Neural progenitor cell (in vitro differentiated cells): ENCODE results near the gene NCOA1.

Experiments used
- EZH2 ChIP-seq: fragments of 200-600 bp; sonication (generic); IDR thresholded peaks from 2 replicates; pipeline ENCODE4 v1.6.1; 2017; ENCODE audit warnings: antibody characterized with exemption, mild to moderate bottlenecking, moderate library complexity
- EZH2phosphoT487 ChIP-seq: fragments of 200-600 bp; sonication (generic); IDR thresholded peaks from 2 replicates; pipeline ENCODE4 v1.6.1; 2017; ENCODE audit warnings: antibody characterized with exemption
- TF ChIP-seq, protein P1 (sequence below): fragments of 200-600 bp; sonication (generic); IDR thresholded peaks from 2 replicates; pipeline ENCODE4 v1.5.1; 2017; ENCODE audit warnings: antibody characterized with exemption, mild to moderate bottlenecking

DNA sequence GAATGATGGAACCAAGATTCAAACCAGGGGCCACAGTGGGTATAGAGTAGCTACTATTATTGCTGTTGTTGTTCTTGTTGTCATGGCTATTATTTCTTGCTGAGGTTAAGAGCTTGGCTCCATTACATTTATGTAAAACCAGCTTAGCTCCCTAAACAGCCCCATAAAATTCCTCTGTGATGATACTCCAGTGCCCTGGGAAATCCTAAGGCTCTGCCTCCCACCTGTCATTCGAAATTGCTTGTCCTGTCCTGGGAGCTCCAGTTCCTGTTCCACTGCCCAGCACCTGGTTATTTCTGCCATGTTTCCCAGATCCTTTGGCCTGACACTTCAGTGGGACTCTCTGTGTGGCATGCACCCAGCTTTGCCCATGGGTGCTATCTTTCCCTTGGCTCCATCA lies 27.8 kb upstream of the NCOA1 start:
- TF ChIP-seq, protein P1, sequence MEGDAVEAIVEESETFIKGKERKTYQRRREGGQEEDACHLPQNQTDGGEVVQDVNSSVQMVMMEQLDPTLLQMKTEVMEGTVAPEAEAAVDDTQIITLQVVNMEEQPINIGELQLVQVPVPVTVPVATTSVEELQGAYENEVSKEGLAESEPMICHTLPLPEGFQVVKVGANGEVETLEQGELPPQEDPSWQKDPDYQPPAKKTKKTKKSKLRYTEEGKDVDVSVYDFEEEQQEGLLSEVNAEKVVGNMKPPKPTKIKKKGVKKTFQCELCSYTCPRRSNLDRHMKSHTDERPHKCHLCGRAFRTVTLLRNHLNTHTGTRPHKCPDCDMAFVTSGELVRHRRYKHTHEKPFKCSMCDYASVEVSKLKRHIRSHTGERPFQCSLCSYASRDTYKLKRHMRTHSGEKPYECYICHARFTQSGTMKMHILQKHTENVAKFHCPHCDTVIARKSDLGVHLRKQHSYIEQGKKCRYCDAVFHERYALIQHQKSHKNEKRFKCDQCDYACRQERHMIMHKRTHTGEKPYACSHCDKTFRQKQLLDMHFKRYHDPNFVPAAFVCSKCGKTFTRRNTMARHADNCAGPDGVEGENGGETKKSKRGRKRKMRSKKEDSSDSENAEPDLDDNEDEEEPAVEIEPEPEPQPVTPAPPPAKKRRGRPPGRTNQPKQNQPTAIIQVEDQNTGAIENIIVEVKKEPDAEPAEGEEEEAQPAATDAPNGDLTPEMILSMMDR, result no peak
- no peak for TF ChIP-seq EZH2
- no peak for TF ChIP-seq EZH2phosphoT487
